Measurements from ENCODE around the gene PRSS22.
A peak's percentile ranks its signal among the peaks of the same experiment; 100 is the strongest.

The PRSS22 gene

DNA sequence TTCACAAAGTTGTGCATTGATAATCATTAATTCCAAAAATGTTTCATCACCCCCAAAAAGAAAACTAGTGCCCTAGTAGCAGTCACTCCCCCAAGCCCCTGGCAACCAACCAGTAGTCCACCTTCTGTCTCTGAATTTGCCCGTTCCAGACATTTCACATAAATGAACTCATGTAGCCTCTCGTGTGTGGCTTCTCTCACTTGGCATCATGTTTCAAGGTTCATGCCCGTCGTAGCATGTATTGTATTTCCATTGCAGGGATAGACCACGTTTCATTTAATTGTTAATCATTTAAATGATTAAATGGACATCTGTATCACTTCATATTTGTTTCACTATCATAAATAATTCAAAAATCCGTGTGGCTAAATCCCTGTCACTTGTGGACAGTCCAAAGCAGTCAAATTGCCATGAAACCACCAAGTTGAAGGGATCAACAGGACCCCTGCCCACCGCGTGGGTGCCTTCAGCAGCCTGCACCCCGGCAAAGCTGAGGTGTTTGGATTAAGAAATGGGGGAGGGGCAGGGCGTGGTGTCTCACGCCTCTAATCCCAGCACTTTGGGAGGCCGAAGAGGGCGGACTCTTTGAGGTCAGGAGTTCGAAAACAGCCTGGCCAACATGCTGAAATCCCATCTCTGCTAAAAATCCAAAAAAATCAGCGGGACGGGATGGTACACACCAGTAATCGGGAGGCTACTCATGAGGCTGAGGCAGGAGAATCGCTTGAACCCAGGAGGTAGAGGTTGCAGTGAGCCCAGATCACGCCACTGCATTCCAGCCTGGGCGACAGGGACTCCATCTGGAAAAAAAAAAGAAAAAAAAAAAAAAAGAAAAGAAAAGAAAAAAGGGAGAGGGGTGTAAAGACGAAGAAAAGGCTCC is 16.3 kb upstream of the PRSS22 start:
- no peak for TF ChIP-seq POLR2A (IDR thresholded peaks at IDR 0.05; ENCODE audit: extremely low read depth, insufficient read length)
- no peak for TF ChIP-seq MYC (IDR thresholded peaks at IDR 0.05; ENCODE audit: low read depth, low read length)
- TF ChIP-seq, protein P1, sequence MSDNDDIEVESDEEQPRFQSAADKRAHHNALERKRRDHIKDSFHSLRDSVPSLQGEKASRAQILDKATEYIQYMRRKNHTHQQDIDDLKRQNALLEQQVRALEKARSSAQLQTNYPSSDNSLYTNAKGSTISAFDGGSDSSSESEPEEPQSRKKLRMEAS (IDR thresholded peaks at IDR 0.05; ENCODE audit: low read depth, low read length), result no peak
- TF ChIP-seq, protein P2, sequence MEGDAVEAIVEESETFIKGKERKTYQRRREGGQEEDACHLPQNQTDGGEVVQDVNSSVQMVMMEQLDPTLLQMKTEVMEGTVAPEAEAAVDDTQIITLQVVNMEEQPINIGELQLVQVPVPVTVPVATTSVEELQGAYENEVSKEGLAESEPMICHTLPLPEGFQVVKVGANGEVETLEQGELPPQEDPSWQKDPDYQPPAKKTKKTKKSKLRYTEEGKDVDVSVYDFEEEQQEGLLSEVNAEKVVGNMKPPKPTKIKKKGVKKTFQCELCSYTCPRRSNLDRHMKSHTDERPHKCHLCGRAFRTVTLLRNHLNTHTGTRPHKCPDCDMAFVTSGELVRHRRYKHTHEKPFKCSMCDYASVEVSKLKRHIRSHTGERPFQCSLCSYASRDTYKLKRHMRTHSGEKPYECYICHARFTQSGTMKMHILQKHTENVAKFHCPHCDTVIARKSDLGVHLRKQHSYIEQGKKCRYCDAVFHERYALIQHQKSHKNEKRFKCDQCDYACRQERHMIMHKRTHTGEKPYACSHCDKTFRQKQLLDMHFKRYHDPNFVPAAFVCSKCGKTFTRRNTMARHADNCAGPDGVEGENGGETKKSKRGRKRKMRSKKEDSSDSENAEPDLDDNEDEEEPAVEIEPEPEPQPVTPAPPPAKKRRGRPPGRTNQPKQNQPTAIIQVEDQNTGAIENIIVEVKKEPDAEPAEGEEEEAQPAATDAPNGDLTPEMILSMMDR (IDR thresholded peaks at IDR 0.05; ENCODE audit: low read depth, low read length), result no peak

DNA sequence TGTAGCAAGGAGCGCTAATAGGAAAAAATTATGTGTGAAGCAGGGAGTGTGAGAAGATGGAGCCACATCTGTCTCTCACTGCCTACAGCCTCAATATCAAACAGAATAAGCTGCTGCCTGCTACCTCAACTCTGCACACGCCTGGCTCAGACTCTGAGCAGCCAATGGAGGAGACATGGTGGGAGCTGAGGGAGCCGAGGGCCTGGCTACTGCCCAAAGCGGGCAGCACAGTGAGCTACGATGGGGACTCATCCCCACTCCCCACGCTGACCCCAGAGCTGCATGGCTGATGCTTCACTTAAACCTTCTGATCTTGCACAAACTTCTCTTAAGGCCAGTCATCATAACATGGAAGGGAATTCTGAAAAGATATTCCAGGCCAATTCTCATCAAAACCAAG is 14.0 kb upstream of the PRSS22 start:
- H3K4me3 ChIP-seq (ENCODE audit: low read depth, low read length), result no peak overlapping the region
- no peak for DNase-seq (ENCODE audit: low read depth)
- no peak for TF ChIP-seq POLR2A (IDR thresholded peaks at IDR 0.05; ENCODE audit: extremely low read depth, insufficient read length)
- TF ChIP-seq MYC (IDR thresholded peaks at IDR 0.05; ENCODE audit: low read depth, low read length), result no peak
- TF ChIP-seq, protein P1 (IDR thresholded peaks at IDR 0.05; ENCODE audit: low read depth, low read length), result no peak

More for the DNA sequence above, 16.3 kb upstream of the PRSS22 start:
- DNase-seq (ENCODE audit: low read depth), result no peak
- no peak overlapping the region for H3K4me3 ChIP-seq (ENCODE audit: low read depth, low read length)

DNA sequence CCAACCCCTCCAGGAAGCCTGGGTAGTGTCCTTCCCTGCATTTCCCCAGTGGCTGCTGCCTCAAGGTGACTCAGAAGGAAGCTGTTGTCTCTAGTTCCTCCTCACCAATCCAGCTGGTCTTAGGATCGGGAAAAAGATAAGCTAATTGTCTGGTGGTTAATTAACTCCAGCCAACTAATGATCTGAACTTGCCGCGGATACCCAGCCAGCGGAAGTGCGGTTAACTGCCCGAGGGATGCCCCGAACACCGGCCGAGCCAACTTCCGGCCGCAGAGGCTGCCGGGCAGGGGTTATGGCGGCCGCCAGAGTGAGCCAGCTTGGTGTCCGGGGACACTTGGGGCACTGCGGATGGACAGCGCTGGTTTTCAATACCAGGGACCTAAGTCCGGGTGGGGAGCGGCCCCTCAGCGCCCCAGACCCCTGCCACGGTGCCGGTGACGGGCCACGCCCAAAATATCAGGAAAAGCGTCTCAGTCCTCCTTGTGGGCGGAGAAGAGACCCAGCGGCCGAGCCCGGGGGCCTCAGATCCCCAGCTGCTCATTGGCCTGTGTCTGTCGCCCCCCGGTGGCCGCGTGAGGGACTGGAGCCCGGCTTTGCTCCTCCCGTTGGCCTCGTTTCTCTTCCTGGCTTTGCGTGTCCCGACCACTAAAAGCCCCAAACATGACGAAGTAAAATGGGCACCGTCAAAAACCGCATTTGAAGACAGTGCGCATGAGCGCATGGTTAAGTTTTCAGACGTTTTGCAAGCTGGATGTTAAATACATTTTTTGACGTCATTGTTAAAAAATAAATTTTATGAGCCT is 10.2 kb upstream of the PRSS22 start:
- peak; percentile 28; the same call in 1 of the 2 replicates for TF ChIP-seq MYC (IDR thresholded peaks at IDR 0.05; ENCODE audit: low read depth, low read length)
- TF ChIP-seq, protein P2 (IDR thresholded peaks at IDR 0.05; ENCODE audit: low read depth, low read length), result peak; percentile 75
- peak; percentile 63 for TF ChIP-seq POLR2A (IDR thresholded peaks at IDR 0.05; ENCODE audit: extremely low read depth, insufficient read length)
- TF ChIP-seq, protein P1 (IDR thresholded peaks at IDR 0.05; ENCODE audit: low read depth, low read length), result peak; percentile 28; the same call in 1 of the 2 replicates
- H3K4me3 ChIP-seq (ENCODE audit: low read depth, low read length), result peak overlapping the region; percentile 60
- DNase-seq (ENCODE audit: low read depth), result peak; percentile 95

DNA sequence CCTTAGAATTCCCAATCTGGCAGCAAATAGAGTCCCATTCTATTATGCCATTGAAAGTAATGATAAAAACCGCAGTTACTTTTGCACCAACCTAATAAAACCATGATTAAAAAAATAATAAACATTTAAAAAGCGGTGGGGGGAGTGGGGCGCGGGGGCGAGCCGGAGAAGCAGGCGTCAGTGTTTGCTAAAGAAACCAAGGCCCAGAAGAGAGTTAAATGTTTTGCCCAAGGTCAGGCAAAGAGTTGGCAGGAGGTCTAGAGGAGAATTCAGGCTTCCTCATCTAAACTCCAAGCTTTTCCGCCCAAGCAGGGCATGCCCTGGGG is 9.7 kb upstream of the PRSS22 start:
- TF ChIP-seq MYC (IDR thresholded peaks at IDR 0.05; ENCODE audit: low read depth, low read length) (no peak), POLR2A (IDR thresholded peaks at IDR 0.05; ENCODE audit: extremely low read depth, insufficient read length) (no peak)
- TF ChIP-seq, protein P2 (IDR thresholded peaks at IDR 0.05; ENCODE audit: low read depth, low read length), result no peak
- TF ChIP-seq, protein P1 (IDR thresholded peaks at IDR 0.05; ENCODE audit: low read depth, low read length), result no peak
- peak overlapping the region; percentile 60 for H3K4me3 ChIP-seq (ENCODE audit: low read depth, low read length)
- DNase-seq (ENCODE audit: low read depth), result no peak

DNA sequence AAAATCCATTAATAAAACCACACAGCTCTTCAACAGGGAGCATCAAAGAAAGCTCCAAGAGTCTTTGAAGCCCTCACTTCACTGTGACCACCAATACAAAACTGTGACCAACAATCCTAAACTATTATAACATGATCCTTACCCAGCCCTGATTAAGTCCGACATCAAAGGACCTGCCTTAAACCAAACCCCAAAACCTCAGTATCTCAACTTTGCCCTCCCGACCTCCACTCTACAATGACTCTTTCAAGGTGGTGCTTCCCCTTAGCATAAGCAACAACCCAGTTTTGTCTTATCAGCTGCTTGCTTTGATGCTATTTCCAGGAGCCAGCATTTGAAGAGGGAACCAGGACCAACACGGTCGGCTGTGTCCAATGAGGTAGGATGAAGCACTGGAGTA is 8.5 kb upstream of the PRSS22 start:
- no peak overlapping the region for H3K4me3 ChIP-seq (ENCODE audit: low read depth, low read length)

More for the DNA sequence above, 8.5 kb upstream of the PRSS22 start:
- TF ChIP-seq POLR2A (IDR thresholded peaks at IDR 0.05; ENCODE audit: extremely low read depth, insufficient read length) (no peak), MYC (IDR thresholded peaks at IDR 0.05; ENCODE audit: low read depth, low read length) (no peak)
- TF ChIP-seq, protein P2 (IDR thresholded peaks at IDR 0.05; ENCODE audit: low read depth, low read length), result no peak
- TF ChIP-seq, protein P1 (IDR thresholded peaks at IDR 0.05; ENCODE audit: low read depth, low read length), result no peak
- no peak for DNase-seq (ENCODE audit: low read depth)

Data from NB4 (cell line).